ENCODE data around the gene MYO7A. TPM values are rescaled to one million over a fixed set of nuclear protein-coding genes. Genes with fewer than 3 reads are reported as not detected.

MYO7A gene
- total and polyA plus RNA-seq, 2 of the 8 experiments (the other 6 are each of a cell fraction or from before 2014, with no cell fraction given), result 1.5 to 1.9 TPM

DNA sequence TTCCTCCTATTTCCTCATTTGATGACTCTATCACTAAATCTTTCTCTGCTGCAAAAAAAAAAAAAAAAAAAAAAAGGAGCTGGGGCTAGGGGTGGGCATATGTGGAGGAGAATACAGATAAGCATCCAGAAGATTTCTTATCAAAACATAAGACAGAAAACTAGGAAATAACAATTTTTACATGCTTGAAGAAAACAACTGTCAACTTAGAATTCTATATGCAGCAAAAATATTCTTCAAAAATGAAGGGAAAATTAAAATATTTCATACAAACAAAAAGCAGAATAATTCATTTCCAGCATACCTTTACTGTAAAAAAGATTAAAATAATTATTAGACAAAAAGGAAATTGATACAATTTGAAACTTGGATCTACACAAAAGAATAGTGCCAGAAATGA is 134.8 kb downstream of the MYO7A start:
- Histone ChIP-seq H3K23ac (ENCODE audit: insufficient read length) (no peak overlapping the region), H2AFZ (ENCODE audit: low read length) (no peak overlapping the region), H2BK20ac (ENCODE audit: low read length) (no peak overlapping the region), H3K79me1 (ENCODE audit: low read depth, low read length) (no peaks in the 10 kb centered on the region), H2BK5ac (ENCODE audit: low read depth, low read length) (no peak overlapping the region), H4K8ac (ENCODE audit: extremely low read depth, insufficient read depth, low read length) (no peak overlapping the region), H3K4me3 (ENCODE audit: extremely low read depth in 1 of 4, insufficient read depth in 2 of 4, low read depth in 3 of 4, low read length in 4 of 4) (no peak overlapping the region), H3K18ac (ENCODE audit: extremely low read depth, low read length) (no peak overlapping the region), H4K91ac (replicated peaks; ENCODE audit: insufficient read length, low read length) (no peak overlapping the region), H2BK120ac (replicated peaks; ENCODE audit: low read depth, low read length) (no peak overlapping the region), H3K36me3 (ENCODE audit: control insufficient read depth in 2 of 4, insufficient read depth in 4 of 4, low read length in 3 of 4) (no peaks in the 10 kb centered on the region), H3K4ac (replicated peaks; ENCODE audit: insufficient read length, low read depth, low read length) (no peak overlapping the region), H3K4me1 (replicated peaks in 1 of 4; ENCODE audit: control insufficient read depth in 3 of 4, insufficient read depth in 4 of 4, low read length in 3 of 4) (no peaks in the 10 kb centered on the region), H2AK5ac (ENCODE audit: low read depth, low read length) (no peak overlapping the region), H2BK12ac (ENCODE audit: low read depth, low read length) (no peak overlapping the region), H3K9me3 (ENCODE audit: insufficient read depth in 2 of 2, low read depth in 1 of 2, low read length in 1 of 2) (0 out of 4 replicates have a peak, but pooled peaks cover 0 to 3% of the 10 kb centered on the region in 2 experiments), H3K27me3 (replicated peaks in 1 of 4; ENCODE audit: control insufficient read depth in 3 of 4, extremely low read depth in 1 of 4, insufficient read depth in 3 of 4, low read length in 3 of 4) (no peaks in the 10 kb centered on the region), H3K14ac (ENCODE audit: insufficient read length) (no peak overlapping the region), H3K56ac (replicated peaks; ENCODE audit: insufficient read length, low read depth, low read length) (no peak overlapping the region), H2BK15ac (ENCODE audit: low read length) (no peak overlapping the region), H3K79me2 (ENCODE audit: control insufficient read depth in 1 of 2, insufficient read depth in 2 of 2, low read length in 2 of 2) (no peaks in the 10 kb centered on the region), H3K23me2 (ENCODE audit: low read depth, low read length) (no peaks in the 10 kb centered on the region), H4K20me1 (replicated peaks in 1 of 2; ENCODE audit: control insufficient read depth in 1 of 2, insufficient read depth in 2 of 2, low read length in 2 of 2) (no peaks in the 10 kb centered on the region), H4K5ac (ENCODE audit: insufficient read length, low read depth, low read length) (no peak overlapping the region), H3K27ac (ENCODE audit: low read depth, low read length) (no peak overlapping the region), H3K9ac (replicated peaks in 1 of 4; ENCODE audit: extremely low read depth in 1 of 4, low read depth in 3 of 4, low read length in 3 of 4) (no peak overlapping the region), H3K4me2 (ENCODE audit: insufficient read depth in 1 of 2, low read depth in 2 of 2, low read length in 2 of 2) (no peak overlapping the region)
- DNase-seq (ENCODE audit: low read depth in 1 of 2, low spot score in 2 of 2) (no peak), FAIRE-seq (no peak)
- ChIA-PET POLR2A (ENCODE audit: partially characterized antibody) (no interaction called here), CTCF (ENCODE audit: partially characterized antibody) (interaction anchor here (0.9 to 1.1 kb wide), 2 partner anchors 17 to 81 kb away, joined by 3 read pairs; no protein-coding TSS in a partner anchor)
- TF ChIP-seq CREB1 (IDR thresholded peaks at IDR 0.05), result no peak
- no peak for TF ChIP-seq CHD2 (IDR thresholded peaks at IDR 0.05; ENCODE audit: low read length)
- TF ChIP-seq EP300 (IDR thresholded peaks at IDR 0.05; ENCODE audit: borderline replicate concordance in 1 of 2, low read depth in 2 of 2, low read length in 2 of 2), result no peak
- no peak for TF ChIP-seq GTF2F1 (IDR thresholded peaks at IDR 0.05; ENCODE audit: borderline replicate concordance, low read depth, low read length)
- TF ChIP-seq CTCF (IDR thresholded peaks at IDR 0.05; ENCODE audit: control extremely low read depth in 1 of 3, insufficient read depth in 1 of 3, low read depth in 1 of 3, low read length in 3 of 3), result no peak
- TF ChIP-seq FOSL1 (IDR thresholded peaks at IDR 0.05; ENCODE audit: insufficient read depth, low read depth, low read length), result no peak
- TF ChIP-seq RNF2 (IDR thresholded peaks at IDR 0.05; ENCODE audit: borderline replicate concordance, low read depth, low read length, missing control alignments, poor library complexity, severe bottlenecking), result no peak
- no peak for TF ChIP-seq ATF3 (IDR thresholded peaks at IDR 0.05; ENCODE audit: insufficient read depth, low read depth, low read length)
- no peak for TF ChIP-seq KDM5A (IDR thresholded peaks at IDR 0.05; ENCODE audit: low read length)
- no peak for TF ChIP-seq BRCA1 (IDR thresholded peaks at IDR 0.05; ENCODE audit: low read depth, low read length)
- no peak for TF ChIP-seq SRF (IDR thresholded peaks at IDR 0.05; ENCODE audit: low read depth, low read length)
- TF ChIP-seq SAP30 (IDR thresholded peaks at IDR 0.05; ENCODE audit: insufficient read depth, insufficient replicate concordance, low read length), result no peak
